Activated T-cell treated with anti-CD3 and anti-CD28 coated beads, Interleukin-2, amount 50 U/mL, for 72 hours (primary cell): ENCODE data around the gene KRT36. TPM values are rescaled to one million over a fixed set of nuclear protein-coding genes. Genes with fewer than 3 reads are reported as not detected.

Experiments
- ATAC-seq, 2 donors: fragments of 150-1000 bp; cut with Tn5 transposase; replicated peaks in 1 of 2; 2 replicates each; pipeline ENCODE4 v1.10.0; 2021; ENCODE audit warnings: moderate library complexity in 2 of 2, mild to moderate bottlenecking in 1 of 2
- DNase-seq, 2 donors: peaks; one replicate each; pipeline ENCODE4 v3.0.0; 2021 to 2022; ENCODE audit warnings: mixed read lengths in 1 of 2
- H3K27ac Mint-ChIP-seq: one replicate; pipeline ENCODE4 v1.8.0; 2022; ENCODE audit warnings: mild to moderate bottlenecking, moderate library complexity, mixed read lengths
- H3K27me3 Mint-ChIP-seq: one replicate; pipeline ENCODE4 v1.8.0; 2022; ENCODE audit warnings: low read depth, mixed read lengths
- H3K36me3 Mint-ChIP-seq, 2 donors: one replicate each; pipeline ENCODE4 v1.8.0; 2022; ENCODE audit warnings: mixed read lengths in 2 of 2, mild to moderate bottlenecking in 1 of 2; ENCODE audit not compliant: insufficient read depth in 2 of 2
- H3K4me1 Mint-ChIP-seq: one replicate; pipeline ENCODE4 v1.8.0; 2022; ENCODE audit warnings: low read depth, mixed read lengths
- H3K4me3 Mint-ChIP-seq, 2 donors: one replicate each; pipeline ENCODE4 v1.8.0; 2022; ENCODE audit warnings: mild to moderate bottlenecking in 2 of 2, mixed read lengths in 2 of 2, moderate library complexity in 2 of 2
- H3K9me3 Mint-ChIP-seq, 2 donors: one replicate each; pipeline ENCODE4 v1.8.0; 2022; ENCODE audit warnings: mixed read lengths in 2 of 2
- total RNA-seq, 2 donors: library from RNA; stranded (reverse); gene quantifications; one replicate each; pipeline ENCODE4 v1.2.3, GENCODE V29; 2022

KRT36 gene
- total RNA-seq, 2 donors from 2014 or later = not detected

GRCh38 chr17:41486316-41486715 lies 3.4 kb downstream of the KRT36 start:
- no peaks in the 10 kb centered on the region for H3K9me3 Mint-ChIP-seq
- H3K4me3 Mint-ChIP-seq = no peak overlapping the region
- no peaks in the 10 kb centered on the region for H3K4me1 Mint-ChIP-seq
- no peaks in the 10 kb centered on the region for H3K27me3 Mint-ChIP-seq
- DNase-seq (no peak), ATAC-seq (no peak)
- no peak overlapping the region for H3K27ac Mint-ChIP-seq
- no peaks in the 10 kb centered on the region for H3K36me3 Mint-ChIP-seq

GRCh38 chr17:41484920-41485904 lies 4.5 kb downstream of the KRT36 start:
- DNase-seq (no peak), ATAC-seq (no peak)
- no peak overlapping the region for H3K27ac Mint-ChIP-seq
- H3K36me3 Mint-ChIP-seq = no peaks in the 10 kb centered on the region
- no peak overlapping the region for H3K4me3 Mint-ChIP-seq
- H3K27me3 Mint-ChIP-seq = no peaks in the 10 kb centered on the region
- H3K9me3 Mint-ChIP-seq = no peaks in the 10 kb centered on the region
- H3K4me1 Mint-ChIP-seq = no peaks in the 10 kb centered on the region

- ATAC-seq = no peak
- H3K36me3 Mint-ChIP-seq = no peaks in the 10 kb centered on the region
- H3K27me3 Mint-ChIP-seq = no peaks in the 10 kb centered on the region
- no peak overlapping the region for H3K4me3 Mint-ChIP-seq
- H3K9me3 Mint-ChIP-seq = no peaks in the 10 kb centered on the region
- no peaks in the 10 kb centered on the region for H3K4me1 Mint-ChIP-seq
- no peak for DNase-seq
- no peak overlapping the region for H3K27ac Mint-ChIP-seq
These were observed 5.5 kb downstream of the KRT36 start for GRCh38 chr17:41483991-41484826.

GRCh38 chr17:41483531-41483930 lies 6.2 kb downstream of the KRT36 start:
- no peak for DNase-seq
- H3K9me3 Mint-ChIP-seq = no peaks in the 10 kb centered on the region
- H3K4me1 Mint-ChIP-seq = no peaks in the 10 kb centered on the region
- no peak for ATAC-seq
- no peaks in the 10 kb centered on the region for H3K27me3 Mint-ChIP-seq
- no peak overlapping the region for H3K27ac Mint-ChIP-seq
- H3K4me3 Mint-ChIP-seq = no peak overlapping the region
- no peaks in the 10 kb centered on the region for H3K36me3 Mint-ChIP-seq

- no peaks in the 10 kb centered on the region for H3K27me3 Mint-ChIP-seq
- no peaks in the 10 kb centered on the region for H3K9me3 Mint-ChIP-seq
- no peak within 1 kb of the TSS for H3K4me3 Mint-ChIP-seq
- H3K27ac Mint-ChIP-seq = no peak within 1 kb of the TSS
- DNase-seq (no peak), ATAC-seq (no peak)
- H3K36me3 Mint-ChIP-seq = no peaks in the 10 kb centered on the region
- no peaks in the 10 kb centered on the region for H3K4me1 Mint-ChIP-seq
These were observed 8.7 kb downstream of the KRT36 start, which contains the start of gene KRT35 for GRCh38 chr17:41481036-41481435. TSS of gene KRT35 (minus strand) at chr17:41481151. CDS start at chr17:41481097, 54 bp downstream.

- no peak overlapping the region for H3K4me3 Mint-ChIP-seq
- no peak for ATAC-seq
- no peak for DNase-seq
- no peaks in the 10 kb centered on the region for H3K27me3 Mint-ChIP-seq
- H3K4me1 Mint-ChIP-seq = no peaks in the 10 kb centered on the region
- H3K36me3 Mint-ChIP-seq = no peaks in the 10 kb centered on the region
- no peak overlapping the region for H3K27ac Mint-ChIP-seq
- no peaks in the 10 kb centered on the region for H3K9me3 Mint-ChIP-seq
These were observed 9.1 kb downstream of the KRT36 start for GRCh38 chr17:41480581-41480980.

GRCh38 chr17:41480136-41480535 lies 9.6 kb downstream of the KRT36 start:
- DNase-seq = no peak
- H3K27ac Mint-ChIP-seq = no peak overlapping the region
- no peaks in the 10 kb centered on the region for H3K27me3 Mint-ChIP-seq
- H3K9me3 Mint-ChIP-seq = no peaks in the 10 kb centered on the region
- H3K36me3 Mint-ChIP-seq = no peaks in the 10 kb centered on the region
- no peak for ATAC-seq
- no peak overlapping the region for H3K4me3 Mint-ChIP-seq
- no peaks in the 10 kb centered on the region for H3K4me1 Mint-ChIP-seq

GRCh38 chr17:41478237-41478636 lies 11.5 kb downstream of the KRT36 start:
- DNase-seq = no peak
- no peak for ATAC-seq
- H3K4me3 Mint-ChIP-seq = no peak overlapping the region
- H3K36me3 Mint-ChIP-seq = no peaks in the 10 kb centered on the region
- H3K27me3 Mint-ChIP-seq = no peaks in the 10 kb centered on the region
- H3K27ac Mint-ChIP-seq = no peak overlapping the region
- peaks cover 0 to 1% of the 10 kb centered on the region in 2 donors for H3K9me3 Mint-ChIP-seq
- H3K4me1 Mint-ChIP-seq = no peaks in the 10 kb centered on the region

- no peaks in the 10 kb centered on the region for H3K36me3 Mint-ChIP-seq
- no peak overlapping the region for H3K27ac Mint-ChIP-seq
- no peaks in the 10 kb centered on the region for H3K27me3 Mint-ChIP-seq
- H3K4me1 Mint-ChIP-seq = no peaks in the 10 kb centered on the region
- ATAC-seq (no peak), DNase-seq (no peak)
- H3K9me3 Mint-ChIP-seq = peaks cover 0 to 1% of the 10 kb centered on the region in 2 donors
- no peak overlapping the region for H3K4me3 Mint-ChIP-seq
These were observed 12.6 kb downstream of the KRT36 start for GRCh38 chr17:41476866-41477815.

- Mint-ChIP-seq H3K4me1 (no peaks in the 10 kb centered on the region), H3K4me3 (no peak overlapping the region)
These were observed 14.3 kb downstream of the KRT36 start for GRCh38 chr17:41475421-41475820.

GRCh38 chr17:41474863-41475262 lies 14.8 kb downstream of the KRT36 start:
- DNase-seq (no peak), ATAC-seq (no peak)
- Mint-ChIP-seq H3K4me1 (no peaks in the 10 kb centered on the region), H3K36me3 (no peaks in the 10 kb centered on the region), H3K4me3 (no peak overlapping the region), H3K9me3 (peaks cover 0 to 2% of the 10 kb centered on the region in 2 donors), H3K27me3 (no peaks in the 10 kb centered on the region), H3K27ac (no peak overlapping the region)

More at GRCh38 chr17:41475421-41475820, 14.3 kb downstream of the KRT36 start:
- Mint-ChIP-seq H3K9me3 (peaks cover 0 to 1% of the 10 kb centered on the region in 2 donors), H3K27me3 (no peaks in the 10 kb centered on the region), H3K27ac (no peak overlapping the region), H3K36me3 (no peaks in the 10 kb centered on the region)
- DNase-seq (no peak), ATAC-seq (no peak)

GRCh38 chr17:41468346-41468745 lies 21.4 kb downstream of the KRT36 start:
- H3K27ac Mint-ChIP-seq = no peak overlapping the region
- H3K9me3 Mint-ChIP-seq = peaks cover 2% of the 10 kb centered on the region in 2 donors
- H3K4me1 Mint-ChIP-seq = no peaks in the 10 kb centered on the region
- DNase-seq (no peak), ATAC-seq (no peak)
- H3K4me3 Mint-ChIP-seq = no peak overlapping the region
- H3K36me3 Mint-ChIP-seq = no peaks in the 10 kb centered on the region
- H3K27me3 Mint-ChIP-seq = no peaks in the 10 kb centered on the region
